Colonic mucosa (tissue), 4 donors: Measurements from ENCODE around the gene MTARC1. TPM values are rescaled to one million over a fixed set of nuclear protein-coding genes. Genes with fewer than 3 reads are reported as not detected.

Source experiments
- DNase-seq: peaks from one replicate; pipeline ENCODE4 v3.0.0-alpha.2; 2020
- H3K27ac ChIP-seq: fragments of 200-600 bp; one replicate; pipeline ENCODE4 v1.8.0; 2021
- H3K27me3 ChIP-seq: fragments of 200-600 bp; one replicate; pipeline ENCODE4 v1.8.0; 2021
- H3K36me3 ChIP-seq: fragments of 200-600 bp; one replicate; pipeline ENCODE4 v1.8.0; 2021
- H3K4me1 ChIP-seq: fragments of 200-600 bp; one replicate; pipeline ENCODE4 v1.8.0; 2021; ENCODE audit warnings: mild to moderate bottlenecking
- H3K4me3 ChIP-seq: fragments of 200-600 bp; one replicate; pipeline ENCODE4 v1.8.0; 2021
- H3K9ac ChIP-seq, 2 donors: one replicate each; pipeline ENCODE4 v1.7.0; 2013; ENCODE audit warnings: control low read depth in 2 of 2, low read depth in 2 of 2, low read length in 2 of 2
- H3K9me3 ChIP-seq: fragments of 200-600 bp; one replicate; pipeline ENCODE4 v1.8.0; 2021
- intact Hi-C: fragments of 100-400 bp; cut with DNase I; formaldehyde crosslinking; loops from one replicate; pipeline ENCODE4 v1.14.1; 2022
- total RNA-seq, 2 donors: library from RNA; stranded (reverse); fragmentation: NEBNext Ultra II Directional in 1 of 2; extraction: Animal tissue kit (Norgen Biotek cat#: 25700) in 1 of 2; gene quantifications; one replicate each; pipeline ENCODE4 v1.2.1, GENCODE V29; 2021
- TF ChIP-seq, protein P1 (sequence below): fragments of 200-600 bp; IDR thresholded peaks from one replicate; pipeline ENCODE4 v1.8.0; 2022; ENCODE audit warnings: antibody characterized with exemption, mild to moderate bottlenecking
- donor health status: healthy.
- donor health status: DM: no; HTN: no; CAD: no.
- donor health status: DM: no; HTN: no; CAD: no.

MTARC1 gene
- total RNA-seq, 2 donors from 2014 or later, result 33.6 to 37.0 TPM

DNA sequence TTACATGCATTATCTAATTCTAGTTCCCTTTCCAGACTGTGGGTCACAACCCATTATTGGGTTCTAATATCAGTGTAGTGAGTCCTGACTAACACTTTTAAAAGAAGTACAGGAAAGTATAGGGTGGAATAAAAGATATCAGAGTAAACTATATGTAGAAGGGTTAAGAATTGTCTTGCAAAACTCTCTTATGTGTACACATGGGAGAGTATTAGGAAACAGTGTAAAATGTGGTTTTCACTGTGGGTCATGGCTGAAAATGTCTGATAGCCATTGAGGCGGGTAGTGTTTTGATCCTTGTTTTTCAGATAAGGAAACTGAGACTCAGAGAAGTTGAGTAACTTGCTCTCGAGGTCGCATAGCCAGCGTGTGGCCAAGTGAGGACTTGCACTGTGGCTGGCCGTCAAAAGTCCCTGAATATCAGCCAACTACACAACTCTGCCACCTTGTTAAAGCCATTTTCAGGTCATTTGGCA, 18.5 kb upstream of the MTARC1 start:
- Histone ChIP-seq H3K4me1 (no peaks in the 10 kb centered on the region), H3K27ac (peak overlapping the region; percentile 37), H3K9ac (no peak overlapping the region), H3K9me3 (no peaks in the 10 kb centered on the region), H3K27me3 (no peaks in the 10 kb centered on the region), H3K36me3 (no peaks in the 10 kb centered on the region), H3K4me3 (no peak overlapping the region)
- intact Hi-C loops, result no loop called here
- TF ChIP-seq, protein P1, sequence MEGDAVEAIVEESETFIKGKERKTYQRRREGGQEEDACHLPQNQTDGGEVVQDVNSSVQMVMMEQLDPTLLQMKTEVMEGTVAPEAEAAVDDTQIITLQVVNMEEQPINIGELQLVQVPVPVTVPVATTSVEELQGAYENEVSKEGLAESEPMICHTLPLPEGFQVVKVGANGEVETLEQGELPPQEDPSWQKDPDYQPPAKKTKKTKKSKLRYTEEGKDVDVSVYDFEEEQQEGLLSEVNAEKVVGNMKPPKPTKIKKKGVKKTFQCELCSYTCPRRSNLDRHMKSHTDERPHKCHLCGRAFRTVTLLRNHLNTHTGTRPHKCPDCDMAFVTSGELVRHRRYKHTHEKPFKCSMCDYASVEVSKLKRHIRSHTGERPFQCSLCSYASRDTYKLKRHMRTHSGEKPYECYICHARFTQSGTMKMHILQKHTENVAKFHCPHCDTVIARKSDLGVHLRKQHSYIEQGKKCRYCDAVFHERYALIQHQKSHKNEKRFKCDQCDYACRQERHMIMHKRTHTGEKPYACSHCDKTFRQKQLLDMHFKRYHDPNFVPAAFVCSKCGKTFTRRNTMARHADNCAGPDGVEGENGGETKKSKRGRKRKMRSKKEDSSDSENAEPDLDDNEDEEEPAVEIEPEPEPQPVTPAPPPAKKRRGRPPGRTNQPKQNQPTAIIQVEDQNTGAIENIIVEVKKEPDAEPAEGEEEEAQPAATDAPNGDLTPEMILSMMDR, result no peak
- DNase-seq, result no peak

GRCh38 chr1:220769205-220769604, 17.5 kb upstream of the MTARC1 start:
- no peak overlapping the region for H3K4me3 ChIP-seq
- peak; percentile 14 for DNase-seq

GRCh38 chr1:220770245-220770913, 16.3 kb upstream of the MTARC1 start:
- Histone ChIP-seq H3K27me3 (no peaks in the 10 kb centered on the region), H3K4me3 (no peak overlapping the region), H3K36me3 (no peaks in the 10 kb centered on the region), H3K27ac (no peak overlapping the region), H3K9ac (no peak overlapping the region), H3K9me3 (no peaks in the 10 kb centered on the region), H3K4me1 (no peaks in the 10 kb centered on the region)
- DNase-seq, result no peak
- intact Hi-C loops, result no loop called here
- TF ChIP-seq, protein P1, result no peak

More at GRCh38 chr1:220769205-220769604, 17.5 kb upstream of the MTARC1 start:
- H3K4me1 ChIP-seq, result no peaks in the 10 kb centered on the region
- no peaks in the 10 kb centered on the region for H3K9me3 ChIP-seq
- H3K9ac ChIP-seq, result no peak overlapping the region
- H3K27me3 ChIP-seq, result no peaks in the 10 kb centered on the region
- TF ChIP-seq, protein P1, result no peak
- no peaks in the 10 kb centered on the region for H3K36me3 ChIP-seq
- intact Hi-C loops, result no loop called here
- no peak overlapping the region for H3K27ac ChIP-seq

- no peaks in the 10 kb centered on the region for H3K4me1 ChIP-seq
- TF ChIP-seq, protein P1, result no peak
- H3K27ac ChIP-seq, result no peak overlapping the region
- H3K9ac ChIP-seq, result no peak overlapping the region
- no peaks in the 10 kb centered on the region for H3K27me3 ChIP-seq
- no peak for DNase-seq
- H3K9me3 ChIP-seq, result no peaks in the 10 kb centered on the region
- H3K36me3 ChIP-seq, result no peaks in the 10 kb centered on the region
- H3K4me3 ChIP-seq, result no peak overlapping the region
- intact Hi-C loops, result no loop called here
Observed at GRCh38 chr1:220772846-220773245, 13.9 kb upstream of the MTARC1 start.

DNA sequence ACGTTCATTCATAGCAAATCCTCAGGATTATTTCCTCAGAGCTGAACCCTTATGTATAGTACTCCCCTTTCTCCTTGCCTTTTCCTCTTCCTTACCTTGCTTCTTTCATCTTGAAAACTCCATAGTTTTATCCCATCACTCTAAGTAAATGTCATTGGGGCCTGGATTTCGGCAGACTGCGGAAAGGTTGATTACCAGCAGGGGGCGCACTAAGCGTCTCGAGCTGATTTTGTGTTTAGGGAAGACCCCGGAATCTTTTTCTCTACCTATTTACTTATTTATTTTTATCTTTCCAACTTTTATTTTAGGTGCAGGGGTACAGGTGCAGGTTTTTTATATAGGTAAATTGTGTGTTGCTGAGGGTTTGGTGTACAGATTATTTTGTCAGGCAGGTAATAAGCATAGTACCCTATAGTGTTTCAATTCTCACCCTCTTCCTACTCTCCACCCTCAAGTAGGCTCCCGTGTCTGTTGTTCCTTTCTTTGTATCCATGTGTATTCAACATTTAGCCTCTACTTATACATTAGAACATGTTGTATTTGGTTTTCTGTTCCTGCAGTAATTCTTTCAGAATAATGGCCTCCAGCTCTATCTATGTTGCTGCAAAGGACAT, 11.4 kb upstream of the MTARC1 start:
- H3K36me3 ChIP-seq, result no peaks in the 10 kb centered on the region

More for the DNA sequence above, 11.4 kb upstream of the MTARC1 start:
- TF ChIP-seq, protein P1, result peak; percentile 84
- H3K4me3 ChIP-seq, result no peak overlapping the region
- intact Hi-C loops, result loop anchor here (5.0 kb wide), 1 partner anchor 88 kb away; no protein-coding TSS in a partner anchor
- H3K4me1 ChIP-seq, result no peaks in the 10 kb centered on the region
- H3K27ac ChIP-seq, result no peak overlapping the region
- DNase-seq, result no peak
- H3K9me3 ChIP-seq, result no peaks in the 10 kb centered on the region
- no peak overlapping the region for H3K9ac ChIP-seq
- H3K27me3 ChIP-seq, result no peaks in the 10 kb centered on the region
